SK-N-SH treated with all-trans-retinoic acid at 6 μM for 48 hours (cell line): ENCODE data around the gene C19orf67.

ENCODE experiments used
- ATAC-seq: fragments of 200-7000 bp; cut with Tn5 transposase; 3 replicates; pipeline ENCODE4 v1.9.1; 2020; ENCODE audit warnings: mild to moderate bottlenecking, moderate library complexity
- ARNTL ChIP-seq: fragments of 450-650 bp; formaldehyde crosslinking; IDR thresholded peaks from 2 replicates; pipeline ENCODE4 v1.5.0; 2020; ENCODE audit warnings: low read depth, mild to moderate bottlenecking, moderate library complexity, borderline replicate concordance
- BACH2 ChIP-seq: fragments of 250-450 bp; sonication (Bioruptor Pico); IDR thresholded peaks from 2 replicates; pipeline ENCODE4 v1.9.0; 2021; ENCODE audit warnings: mild to moderate bottlenecking, borderline replicate concordance
- CSDC2 ChIP-seq: fragments of 250-450 bp; sonication (Bioruptor Pico); IDR thresholded peaks from 2 replicates; pipeline ENCODE4 v1.5.0; 2020; ENCODE audit warnings: mild to moderate bottlenecking, moderate library complexity
- ESRRG ChIP-seq: fragments of 250-450 bp; sonication (Bioruptor Pico); IDR thresholded peaks from 2 replicates; pipeline ENCODE4 v1.6.1; 2021; ENCODE audit warnings: mild to moderate bottlenecking
- GLIS3 ChIP-seq: fragments of 250-450 bp; sonication (Bioruptor Pico); IDR thresholded peaks from 2 replicates; pipeline ENCODE4 v1.5.0; 2020; ENCODE audit warnings: mild to moderate bottlenecking, moderate library complexity
- ISL1 ChIP-seq: fragments of 250-450 bp; sonication (Bioruptor Pico); IDR thresholded peaks from 2 replicates; pipeline ENCODE4 v2.1.2; 2022; ENCODE audit warnings: mild to moderate bottlenecking, moderate library complexity
- OSR1 ChIP-seq: fragments of 250-450 bp; sonication (Bioruptor Pico); IDR thresholded peaks from 2 replicates; pipeline ENCODE4 v1.8.0; 2022; ENCODE audit warnings: moderate library complexity, mild to moderate bottlenecking, inconsistent platforms
- PPARA ChIP-seq: fragments of 250-450 bp; sonication (Bioruptor Pico); IDR thresholded peaks from 2 replicates; pipeline ENCODE4 v1.5.0; 2020; ENCODE audit warnings: mild to moderate bottlenecking, borderline replicate concordance
- RARB ChIP-seq: fragments of 250-450 bp; sonication (Bioruptor Pico); IDR thresholded peaks from 2 replicates; pipeline ENCODE4 v1.8.0; 2021; ENCODE audit warnings: mild to moderate bottlenecking, moderate library complexity
- SNAI2 ChIP-seq: fragments of 250-450 bp; sonication (Bioruptor Pico); IDR thresholded peaks from 2 replicates; pipeline ENCODE4 v1.5.0; 2020; ENCODE audit warnings: mild to moderate bottlenecking, moderate library complexity
- TCF4 ChIP-seq: fragments of 250-450 bp; sonication (Bioruptor Pico); IDR thresholded peaks from 2 replicates; pipeline ENCODE4 v1.8.0; 2021; ENCODE audit warnings: mild to moderate bottlenecking, moderate library complexity, borderline replicate concordance
- TOX ChIP-seq: fragments of 250-450 bp; sonication (Bioruptor Pico); IDR thresholded peaks from 2 replicates; pipeline ENCODE4 v1.8.0; 2021; ENCODE audit warnings: mild to moderate bottlenecking, moderate library complexity, borderline replicate concordance
- ZC3H10 ChIP-seq: fragments of 250-450 bp; sonication (Bioruptor Pico); IDR thresholded peaks from 2 replicates; pipeline ENCODE4 v1.5.1; 2021; ENCODE audit warnings: mild to moderate bottlenecking, moderate library complexity
- ZFP3 ChIP-seq: fragments of 250-450 bp; sonication (Bioruptor Pico); IDR thresholded peaks from 2 replicates; pipeline ENCODE4 v1.5.0; 2020; ENCODE audit warnings: mild to moderate bottlenecking, moderate library complexity
- ZFP30 ChIP-seq: fragments of 450-650 bp; formaldehyde crosslinking; IDR thresholded peaks from 2 replicates; pipeline ENCODE4 v1.5.0; 2022; ENCODE audit warnings: mild to moderate bottlenecking, moderate library complexity
- ZNF565 ChIP-seq: fragments of 450-650 bp; formaldehyde crosslinking; conservative IDR thresholded peaks from 2 replicates; pipeline ENCODE4 v1.5.0; 2020; ENCODE audit warnings: low read depth, mild to moderate bottlenecking, moderate library complexity
- ZNF70 ChIP-seq: fragments of 450-650 bp; formaldehyde crosslinking; IDR thresholded peaks from 2 replicates; pipeline ENCODE4 v1.5.0; 2020; ENCODE audit warnings: mild to moderate bottlenecking, moderate library complexity
- TF ChIP-seq, protein P1 (sequence below): fragments of 250-450 bp; sonication (Bioruptor Pico); IDR thresholded peaks from 2 replicates; pipeline ENCODE4 v1.5.1; 2020; ENCODE audit warnings: low read depth, mild to moderate bottlenecking, moderate library complexity
- TF ChIP-seq, protein P2 (sequence below): fragments of 250-450 bp; sonication (Bioruptor Pico); IDR thresholded peaks from 2 replicates; pipeline ENCODE4 v1.5.1; 2021; ENCODE audit warnings: mild to moderate bottlenecking, moderate library complexity
- TF ChIP-seq, protein P3 (sequence below): fragments of 250-450 bp; sonication (Bioruptor Pico); IDR thresholded peaks from 2 replicates; pipeline ENCODE4 v1.8.0; 2020; ENCODE audit warnings: mild to moderate bottlenecking, moderate library complexity, borderline replicate concordance
- TF ChIP-seq, protein P4 (sequence below): fragments of 250-450 bp; sonication (Bioruptor Pico); IDR thresholded peaks from 2 replicates; pipeline ENCODE4 v1.8.0; 2021; ENCODE audit warnings: low read depth, mild to moderate bottlenecking, moderate library complexity, borderline replicate concordance

Gene C19orf67

DNA sequence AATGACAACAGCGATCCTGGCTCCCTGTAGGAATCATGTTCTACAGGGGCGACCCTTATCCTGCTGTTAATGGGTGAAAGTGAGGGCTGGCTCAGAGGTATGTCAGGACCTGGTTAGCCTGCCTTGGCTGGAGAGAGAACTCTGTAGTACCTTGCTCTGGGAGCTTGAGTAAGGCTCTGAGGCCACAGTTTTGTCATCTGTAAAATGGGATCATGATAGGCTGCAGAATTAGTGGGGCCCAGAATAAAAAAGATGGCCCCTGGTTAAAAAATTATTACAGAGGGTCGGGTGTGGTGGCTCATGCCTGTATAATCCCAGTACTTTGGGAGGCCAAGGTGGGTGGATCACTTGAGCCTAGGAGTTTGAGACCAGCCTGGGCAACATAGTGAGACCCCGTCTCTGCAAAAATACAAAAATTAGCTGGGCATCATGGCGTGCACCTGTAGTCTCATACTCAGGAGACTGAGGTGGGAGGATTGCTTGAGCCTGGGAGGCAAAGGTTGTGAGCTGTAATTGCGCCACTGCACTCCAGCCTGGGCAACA lies 15.5 kb upstream of the C19orf67 start:
- no peak for ATAC-seq
- TF ChIP-seq ISL1 (CRISPR knock-in tag): no peak

DNA sequence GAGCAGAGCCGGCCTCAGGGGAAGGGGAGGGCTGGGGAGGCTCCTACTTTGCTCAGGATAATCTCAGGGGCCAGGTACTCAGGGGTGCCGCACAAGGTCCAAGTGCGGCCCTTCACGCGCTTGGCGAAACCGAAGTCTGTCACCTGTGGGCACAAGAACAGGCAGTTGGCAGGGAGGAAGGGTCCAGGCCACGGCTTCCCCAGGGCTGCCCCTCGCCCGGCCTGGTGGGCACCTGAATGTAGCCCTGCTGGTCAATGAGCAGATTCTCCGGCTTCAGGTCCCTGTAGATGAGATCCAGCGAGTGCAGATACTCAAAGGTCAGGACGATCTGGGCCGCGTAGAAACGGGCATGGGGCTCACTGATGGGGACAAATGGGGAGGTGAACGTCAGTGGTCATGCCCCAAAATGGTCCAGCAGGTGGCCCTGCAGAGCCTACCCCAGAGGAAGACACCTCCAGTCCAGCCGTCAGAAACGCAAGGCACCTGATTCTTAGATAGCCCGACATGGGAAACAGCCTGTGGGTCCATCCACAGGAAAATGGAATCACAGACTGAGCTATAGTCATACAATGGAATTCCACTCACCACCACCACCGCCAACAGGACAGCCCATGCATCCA lies 12.1 kb upstream of the C19orf67 start:
- no peak for TF ChIP-seq ZNF565 (CRISPR knock-in tag)
- TF ChIP-seq TOX: no peak
- TF ChIP-seq CSDC2: no peak
- TF ChIP-seq ZNF70 (CRISPR knock-in tag): no peak
- TF ChIP-seq ESRRG (CRISPR knock-in tag): no peak
- TF ChIP-seq, protein P1, sequence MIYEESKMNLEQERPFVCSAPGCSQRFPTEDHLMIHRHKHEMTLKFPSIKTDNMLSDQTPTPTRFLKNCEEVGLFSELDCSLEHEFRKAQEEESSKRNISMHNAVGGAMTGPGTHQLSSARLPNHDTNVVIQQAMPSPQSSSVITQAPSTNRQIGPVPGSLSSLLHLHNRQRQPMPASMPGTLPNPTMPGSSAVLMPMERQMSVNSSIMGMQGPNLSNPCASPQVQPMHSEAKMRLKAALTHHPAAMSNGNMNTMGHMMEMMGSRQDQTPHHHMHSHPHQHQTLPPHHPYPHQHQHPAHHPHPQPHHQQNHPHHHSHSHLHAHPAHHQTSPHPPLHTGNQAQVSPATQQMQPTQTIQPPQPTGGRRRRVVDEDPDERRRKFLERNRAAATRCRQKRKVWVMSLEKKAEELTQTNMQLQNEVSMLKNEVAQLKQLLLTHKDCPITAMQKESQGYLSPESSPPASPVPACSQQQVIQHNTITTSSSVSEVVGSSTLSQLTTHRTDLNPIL (CRISPR knock-in tag): no peak
- TF ChIP-seq, protein P2, sequence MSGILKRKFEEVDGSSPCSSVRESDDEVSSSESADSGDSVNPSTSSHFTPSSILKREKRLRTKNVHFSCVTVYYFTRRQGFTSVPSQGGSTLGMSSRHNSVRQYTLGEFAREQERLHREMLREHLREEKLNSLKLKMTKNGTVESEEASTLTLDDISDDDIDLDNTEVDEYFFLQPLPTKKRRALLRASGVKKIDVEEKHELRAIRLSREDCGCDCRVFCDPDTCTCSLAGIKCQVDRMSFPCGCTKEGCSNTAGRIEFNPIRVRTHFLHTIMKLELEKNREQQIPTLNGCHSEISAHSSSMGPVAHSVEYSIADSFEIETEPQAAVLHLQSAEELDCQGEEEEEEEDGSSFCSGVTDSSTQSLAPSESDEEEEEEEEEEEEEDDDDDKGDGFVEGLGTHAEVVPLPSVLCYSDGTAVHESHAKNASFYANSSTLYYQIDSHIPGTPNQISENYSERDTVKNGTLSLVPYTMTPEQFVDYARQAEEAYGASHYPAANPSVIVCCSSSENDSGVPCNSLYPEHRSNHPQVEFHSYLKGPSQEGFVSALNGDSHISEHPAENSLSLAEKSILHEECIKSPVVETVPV: no peak
- no peak for TF ChIP-seq GLIS3
- TF ChIP-seq ZFP3: no peak
- TF ChIP-seq RARB (CRISPR knock-in tag): no peak
- TF ChIP-seq PPARA (CRISPR knock-in tag): no peak
- TF ChIP-seq SNAI2 (CRISPR knock-in tag): no peak
- no peak for TF ChIP-seq OSR1 (CRISPR knock-in tag)
- TF ChIP-seq BACH2: no peak
- TF ChIP-seq ZFP30 (CRISPR knock-in tag): no peak
- no peak for TF ChIP-seq ISL1 (CRISPR knock-in tag)
- TF ChIP-seq ARNTL (CRISPR knock-in tag): no peak
- TF ChIP-seq, protein P3, sequence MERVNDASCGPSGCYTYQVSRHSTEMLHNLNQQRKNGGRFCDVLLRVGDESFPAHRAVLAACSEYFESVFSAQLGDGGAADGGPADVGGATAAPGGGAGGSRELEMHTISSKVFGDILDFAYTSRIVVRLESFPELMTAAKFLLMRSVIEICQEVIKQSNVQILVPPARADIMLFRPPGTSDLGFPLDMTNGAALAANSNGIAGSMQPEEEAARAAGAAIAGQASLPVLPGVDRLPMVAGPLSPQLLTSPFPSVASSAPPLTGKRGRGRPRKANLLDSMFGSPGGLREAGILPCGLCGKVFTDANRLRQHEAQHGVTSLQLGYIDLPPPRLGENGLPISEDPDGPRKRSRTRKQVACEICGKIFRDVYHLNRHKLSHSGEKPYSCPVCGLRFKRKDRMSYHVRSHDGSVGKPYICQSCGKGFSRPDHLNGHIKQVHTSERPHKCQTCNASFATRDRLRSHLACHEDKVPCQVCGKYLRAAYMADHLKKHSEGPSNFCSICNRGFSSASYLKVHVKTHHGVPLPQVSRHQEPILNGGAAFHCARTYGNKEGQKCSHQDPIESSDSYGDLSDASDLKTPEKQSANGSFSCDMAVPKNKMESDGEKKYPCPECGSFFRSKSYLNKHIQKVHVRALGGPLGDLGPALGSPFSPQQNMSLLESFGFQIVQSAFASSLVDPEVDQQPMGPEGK (CRISPR knock-in tag): no peak
- no peak for TF ChIP-seq ZC3H10 (CRISPR knock-in tag)
- ATAC-seq: peak; percentile 20; the same call in 1 of the 3 replicates

DNA sequence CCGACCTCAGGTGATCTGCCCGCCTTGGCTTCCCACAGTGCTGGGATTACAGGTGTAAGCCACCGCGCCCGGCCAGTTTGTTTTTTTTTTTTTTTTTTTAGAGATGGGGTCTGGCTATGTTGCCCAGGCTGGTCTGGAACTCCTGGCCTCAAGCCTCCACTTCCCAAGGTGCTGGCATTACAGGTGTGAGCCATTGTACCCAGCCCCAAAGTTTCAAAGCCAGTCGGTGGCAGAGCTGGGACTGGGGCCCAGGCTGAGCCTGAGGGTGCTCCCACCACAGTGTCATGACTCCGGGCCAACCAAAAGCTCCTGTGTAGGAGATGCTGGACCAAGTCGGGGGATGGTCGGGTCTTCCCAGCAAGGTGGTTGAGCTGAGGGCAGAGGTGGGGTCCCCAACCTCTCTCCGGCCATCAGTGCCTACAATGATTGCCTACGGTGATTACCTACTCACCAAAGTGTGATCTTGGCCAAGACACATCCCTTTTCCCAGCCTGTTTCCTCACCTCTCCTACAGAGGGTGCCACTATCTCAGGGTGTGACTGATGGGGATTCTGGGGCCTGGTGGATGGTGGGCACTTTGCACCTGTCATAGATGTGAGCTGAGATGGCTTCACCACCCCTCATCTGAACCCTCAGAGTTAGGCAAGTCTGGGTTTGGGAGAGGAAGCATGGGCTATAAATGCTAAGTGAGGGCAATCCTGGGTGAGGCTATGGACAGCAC lies 10.8 kb upstream of the C19orf67 start:
- ATAC-seq: no peak
- no peak for TF ChIP-seq ZC3H10 (CRISPR knock-in tag)
- no peak for TF ChIP-seq TCF4
- no peak for TF ChIP-seq ZNF565 (CRISPR knock-in tag)
- no peak for TF ChIP-seq GLIS3
- TF ChIP-seq ESRRG (CRISPR knock-in tag): no peak
- no peak for TF ChIP-seq TOX
- TF ChIP-seq, protein P2: no peak
- no peak for TF ChIP-seq BACH2
- no peak for TF ChIP-seq ARNTL (CRISPR knock-in tag)
- TF ChIP-seq CSDC2: no peak
- no peak for TF ChIP-seq RARB (CRISPR knock-in tag)
- TF ChIP-seq PPARA (CRISPR knock-in tag): no peak
- TF ChIP-seq, protein P4, sequence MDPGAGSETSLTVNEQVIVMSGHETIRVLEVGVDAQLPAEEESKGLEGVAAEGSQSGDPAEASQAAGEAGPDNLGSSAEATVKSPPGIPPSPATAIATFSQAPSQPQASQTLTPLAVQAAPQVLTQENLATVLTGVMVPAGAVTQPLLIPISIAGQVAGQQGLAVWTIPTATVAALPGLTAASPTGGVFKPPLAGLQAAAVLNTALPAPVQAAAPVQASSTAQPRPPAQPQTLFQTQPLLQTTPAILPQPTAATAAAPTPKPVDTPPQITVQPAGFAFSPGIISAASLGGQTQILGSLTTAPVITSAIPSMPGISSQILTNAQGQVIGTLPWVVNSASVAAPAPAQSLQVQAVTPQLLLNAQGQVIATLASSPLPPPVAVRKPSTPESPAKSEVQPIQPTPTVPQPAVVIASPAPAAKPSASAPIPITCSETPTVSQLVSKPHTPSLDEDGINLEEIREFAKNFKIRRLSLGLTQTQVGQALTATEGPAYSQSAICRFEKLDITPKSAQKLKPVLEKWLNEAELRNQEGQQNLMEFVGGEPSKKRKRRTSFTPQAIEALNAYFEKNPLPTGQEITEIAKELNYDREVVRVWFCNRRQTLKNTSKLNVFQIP (CRISPR knock-in tag): no peak
- TF ChIP-seq ZNF70 (CRISPR knock-in tag): no peak
- TF ChIP-seq ZFP30 (CRISPR knock-in tag): no peak
